ENCODE results near the gene DUSP22. TPM values are rescaled to one million over a fixed set of nuclear protein-coding genes. Genes with fewer than 3 reads are reported as not detected.

The DUSP22 gene
- polyA plus RNA-seq, 1 donor = 25.1 TPM

DNA sequence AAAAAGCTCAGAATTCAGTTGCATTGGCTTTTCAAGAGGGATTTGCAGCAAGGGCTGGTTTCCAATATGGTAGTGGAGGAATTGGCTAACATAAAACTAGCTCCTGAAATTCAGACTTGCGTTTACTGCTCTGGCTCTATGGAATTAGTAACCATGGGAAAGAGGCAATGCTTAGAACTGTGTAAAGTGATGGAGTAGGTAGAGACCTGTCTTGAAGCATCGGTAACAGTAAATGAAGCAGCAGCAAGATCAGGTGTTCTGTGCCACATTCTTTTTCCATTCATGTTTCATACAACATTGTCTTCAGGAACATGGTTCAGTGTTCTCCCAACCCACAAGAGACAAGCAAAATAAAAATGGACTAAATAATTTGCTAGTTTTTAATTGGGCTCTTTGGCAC is 105.8 kb downstream of the DUSP22 start:
- Histone ChIP-seq H3K36me3 (ENCODE audit: control insufficient read depth, insufficient read depth, low read length) (no peaks in the 10 kb centered on the region), H3K27me3 (ENCODE audit: control insufficient read depth, insufficient read depth, low read length) (peaks cover 72% of the 10 kb centered on the region), H3K27ac (ENCODE audit: low read length) (no peak overlapping the region), H3K9me3 (ENCODE audit: control insufficient read depth, low read depth, low read length) (no peaks in the 10 kb centered on the region), H3K4me1 (ENCODE audit: control insufficient read depth, insufficient read depth, low read length) (no peaks in the 10 kb centered on the region), H3K4me3 (ENCODE audit: low read length) (no peak overlapping the region)
- DNase-seq = no peak
- no CpG with 5 or more reads among the region's 2 CpGs for WGBS (ENCODE audit: insufficient coverage, low lambda C conversion rate)

DNA sequence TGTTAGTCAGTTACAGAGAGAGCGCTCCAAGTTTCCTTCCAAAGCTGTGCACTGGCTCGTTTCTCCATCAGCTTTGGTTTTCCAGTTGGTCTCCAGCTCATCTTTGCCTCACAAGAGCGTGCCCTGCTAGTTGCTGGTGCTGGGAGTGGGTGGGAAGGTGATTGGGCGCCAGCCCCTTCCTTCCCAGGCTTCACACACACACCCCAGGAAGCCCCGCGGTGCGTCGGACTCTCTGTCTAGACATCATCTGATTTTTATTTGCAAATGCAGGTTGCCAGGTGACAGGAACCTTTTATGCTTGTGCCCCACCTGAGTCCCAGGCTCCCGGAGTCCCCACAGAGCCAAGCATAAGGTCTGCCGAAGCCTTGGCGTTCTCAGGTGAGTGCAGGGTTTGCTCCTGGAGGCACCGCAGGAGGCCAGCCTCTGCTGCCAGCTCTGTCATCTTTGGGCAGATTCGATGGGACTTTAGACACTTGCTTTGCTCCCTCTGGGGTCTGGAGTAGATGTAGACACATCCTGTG is 106.3 kb downstream of the DUSP22 start:
- Histone ChIP-seq H3K27ac (ENCODE audit: low read length) (no peak overlapping the region), H3K36me3 (ENCODE audit: control insufficient read depth, insufficient read depth, low read length) (no peaks in the 10 kb centered on the region), H3K4me1 (ENCODE audit: control insufficient read depth, insufficient read depth, low read length) (no peaks in the 10 kb centered on the region), H3K4me3 (ENCODE audit: low read length) (no peak overlapping the region), H3K9me3 (ENCODE audit: control insufficient read depth, low read depth, low read length) (no peaks in the 10 kb centered on the region), H3K27me3 (ENCODE audit: control insufficient read depth, insufficient read depth, low read length) (peaks cover 71% of the 10 kb centered on the region)
- no CpG with 5 or more reads among the region's 13 CpGs for WGBS (ENCODE audit: insufficient coverage, low lambda C conversion rate)
- no peak for DNase-seq

DNA sequence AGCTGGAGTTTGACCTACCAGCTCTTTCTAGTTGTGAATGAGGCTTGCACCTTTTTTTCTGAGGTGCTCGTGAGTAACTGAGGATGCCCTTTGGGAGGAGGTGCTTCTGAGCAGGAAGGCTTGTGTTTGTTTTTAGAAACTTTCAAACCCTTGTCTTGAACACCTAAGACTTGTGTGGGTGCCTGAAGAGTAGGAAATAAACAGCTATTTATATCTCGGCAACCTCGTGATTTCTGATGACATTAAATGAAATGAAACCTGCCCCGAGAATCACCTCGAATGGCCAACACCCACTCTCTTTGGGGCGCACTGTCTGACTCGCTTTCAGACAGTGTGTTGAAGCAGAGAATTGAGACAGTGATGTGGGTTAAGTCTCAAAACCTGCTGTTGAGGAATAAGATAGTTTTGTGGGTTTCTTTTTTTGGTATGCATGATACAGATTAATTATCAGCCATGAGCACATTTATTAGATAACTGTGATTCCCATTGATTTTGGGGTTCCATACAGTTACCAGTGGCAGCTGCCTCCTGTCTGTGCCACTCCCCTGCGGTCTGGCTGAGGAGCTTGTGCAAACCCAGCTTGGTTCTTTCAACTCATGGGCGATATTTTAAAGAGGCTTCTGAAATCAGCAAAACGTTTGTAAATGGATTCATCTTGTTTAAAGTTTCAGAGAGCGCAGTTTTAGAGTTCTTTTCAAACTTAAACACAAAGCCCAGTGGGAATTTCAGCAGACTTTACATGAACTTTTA is 107.7 kb downstream of the DUSP22 start:
- no peak for DNase-seq
- H3K27ac ChIP-seq (ENCODE audit: low read length) = no peak overlapping the region

DNA sequence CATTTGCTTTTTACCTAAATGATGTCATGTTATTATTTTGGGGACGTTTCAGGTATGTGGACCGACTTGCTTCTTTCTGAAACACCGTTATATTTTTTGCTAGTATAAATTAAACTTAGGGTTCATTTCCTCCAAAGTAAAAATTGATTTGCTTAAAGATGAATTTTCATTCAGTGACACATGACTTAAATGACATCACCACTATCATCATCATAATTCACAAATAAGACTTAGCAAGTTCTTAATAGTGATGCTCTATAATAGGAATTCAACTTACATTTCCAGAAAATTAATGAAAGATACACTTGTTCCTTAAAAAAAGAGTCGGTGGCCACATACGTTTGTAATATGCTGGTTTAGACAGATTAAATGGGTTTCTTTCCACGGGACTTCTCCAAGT is 108.5 kb downstream of the DUSP22 start:
- no peaks in the 10 kb centered on the region for H3K36me3 ChIP-seq (ENCODE audit: control insufficient read depth, insufficient read depth, low read length)
- no peak for DNase-seq
- 96% methylated on average over 3 of the region's 6 CpGs for WGBS (ENCODE audit: insufficient coverage, low lambda C conversion rate)
- no peak overlapping the region for H3K4me3 ChIP-seq (ENCODE audit: low read length)
- peaks cover 64% of the 10 kb centered on the region for H3K27me3 ChIP-seq (ENCODE audit: control insufficient read depth, insufficient read depth, low read length)
- H3K4me1 ChIP-seq (ENCODE audit: control insufficient read depth, insufficient read depth, low read length) = no peaks in the 10 kb centered on the region
- no peak overlapping the region for H3K27ac ChIP-seq (ENCODE audit: low read length)
- no peaks in the 10 kb centered on the region for H3K9me3 ChIP-seq (ENCODE audit: control insufficient read depth, low read depth, low read length)

More for the DNA sequence above, 107.7 kb downstream of the DUSP22 start:
- Histone ChIP-seq H3K27me3 (ENCODE audit: control insufficient read depth, insufficient read depth, low read length) (peaks cover 69% of the 10 kb centered on the region), H3K9me3 (ENCODE audit: control insufficient read depth, low read depth, low read length) (no peaks in the 10 kb centered on the region), H3K36me3 (ENCODE audit: control insufficient read depth, insufficient read depth, low read length) (no peaks in the 10 kb centered on the region), H3K4me1 (ENCODE audit: control insufficient read depth, insufficient read depth, low read length) (no peaks in the 10 kb centered on the region), H3K4me3 (ENCODE audit: low read length) (no peak overlapping the region)
- 50% methylated on average over 1 of the region's 11 CpGs for WGBS (ENCODE audit: insufficient coverage, low lambda C conversion rate)

Other genes starting within 250 kb of the DUSP22 start
- 0.21 TPM for gene IRF4, start 99.3 kb downstream of the DUSP22 start, polyA plus RNA-seq